Left lung (tissue), 10 donors: Measurements from ENCODE around the gene NSUN4. TPM values are rescaled to one million over a fixed set of nuclear protein-coding genes. Genes with fewer than 3 reads are reported as not detected.
"Not testable (repeated sequence)": the region's sequence is repeated elsewhere in the genome, so short reads cannot be mapped to it uniquely, and the experiment has no call there.

Experiments
- ATAC-seq: fragments of 200-7000 bp; cut with Tn5 transposase; one replicate; pipeline ENCODE4 v1.9.1; 2020; ENCODE audit warnings: moderate library complexity
- DNase-seq, 4 donors: peaks; one replicate each; pipeline ENCODE4 v3.0.0-alpha.2; 2013 to 2020
- H3K27ac ChIP-seq, 2 donors: fragments of 200-600 bp; sonication (generic) in 1 of 2; one replicate each; pipeline versions ENCODE4 v1.5.0 to v1.8.0; 2020 to 2021
- H3K27me3 ChIP-seq, 2 donors: fragments of 200-600 bp; sonication (generic) in 1 of 2; one replicate each; pipeline versions ENCODE4 v1.5.0 to v1.8.0; 2020 to 2021
- H3K36me3 ChIP-seq, 2 donors: fragments of 200-600 bp; sonication (generic) in 1 of 2; one replicate each; pipeline versions ENCODE4 v1.5.0 to v1.8.0; 2020 to 2021
- H3K4me1 ChIP-seq, 2 donors: fragments of 200-600 bp; one replicate each; pipeline ENCODE4 v1.8.0; 2021
- H3K4me3 ChIP-seq, 2 donors: fragments of 200-600 bp; sonication (generic) in 1 of 2; one replicate each; pipeline versions ENCODE4 v1.5.0 to v1.8.0; 2020 to 2021; ENCODE audit warnings: mild to moderate bottlenecking in 1 of 2
- H3K9me3 ChIP-seq, 2 donors: fragments of 200-600 bp; sonication (generic) in 1 of 2; one replicate each; pipeline versions ENCODE4 v1.5.0 to v1.8.0; 2020 to 2021
- CTCF ChIP-seq, 2 donors: fragments of 200-600 bp; sonication (generic) in 1 of 2; IDR thresholded peaks; one replicate each; pipeline versions ENCODE4 v1.5.0 to v1.8.0; 2021; ENCODE audit warnings: antibody characterized with exemption in 2 of 2
- intact Hi-C, 2 donors: fragments of 100-400 bp; cut with DNase I; formaldehyde crosslinking; loops; one replicate each; pipeline versions ENCODE4 v1.11.2 to v1.14.2; 2022
- polyA plus RNA-seq, 6 donors: library from polyadenylated mRNA; unstranded; fragments of 120-200 nt; gene quantifications; one replicate each; pipeline ENCODE4 v1.2.1, GENCODE V29; 2013; ENCODE audit not compliant: insufficient read length in 6 of 6
- total RNA-seq, 2 donors: library from RNA; stranded (reverse); fragmentation: NEBNext Ultra II Directional; extraction: Animal tissue kit (Norgen Biotek cat#: 25700); gene quantifications; one replicate each; pipeline ENCODE4 v1.2.1, GENCODE V29; 2021
- donor health status: DM: no; HTN: yes; CAD: no.
- donor health status: DM: no; HTN: no; CAD: no.

The NSUN4 gene
- total and polyA plus RNA-seq, 8 donors, result 21.8 to 25.8 (median 23.5) TPM

- no peak for ATAC-seq
- no peak for DNase-seq
- no peak for TF ChIP-seq CTCF (IDR thresholded peaks at IDR 0.05)
- Histone ChIP-seq H3K27me3 (no peaks in the 10 kb centered on the region), H3K27ac (no peak overlapping the region), H3K4me3 (no peak overlapping the region), H3K9me3 (no peaks in the 10 kb centered on the region), H3K36me3 (peaks cover 0 to 60% of the 10 kb centered on the region in 2 donors), H3K4me1 (peaks cover 0 to 10% of the 10 kb centered on the region in 2 donors)
- intact Hi-C loops, result no loop called here
Measured at GRCh38 chr1:46367072-46367471, 26.5 kb downstream of the NSUN4 start.

- H3K27ac ChIP-seq, H3K9me3 ChIP-seq, intact Hi-C loops, H3K27me3 ChIP-seq, DNase-seq, H3K4me3 ChIP-seq, ATAC-seq: not testable (repeated sequence)
- Histone ChIP-seq H3K4me1 (peaks cover 0 to 11% of the 10 kb centered on the region in 2 donors), H3K36me3 (peaks cover 0 to 54% of the 10 kb centered on the region in 2 donors)
Measured at GRCh38 chr1:46367701-46368100, 27.1 kb downstream of the NSUN4 start.

GRCh38 chr1:46368791-46369190, 28.2 kb downstream of the NSUN4 start:
- Histone ChIP-seq H3K27me3 (no peaks in the 10 kb centered on the region), H3K36me3 (peaks cover 0 to 43% of the 10 kb centered on the region in 2 donors), H3K4me1 (peaks cover 0 to 21% of the 10 kb centered on the region in 2 donors), H3K9me3 (no peaks in the 10 kb centered on the region), H3K4me3 (no peak overlapping the region), H3K27ac (no peak overlapping the region)
- intact Hi-C loops, result no loop called here
- no peak for ATAC-seq
- DNase-seq, result no peak
- TF ChIP-seq CTCF (IDR thresholded peaks at IDR 0.05), result no peak

- ATAC-seq (peak; percentile 13), DNase-seq (no peak)
- peaks cover 0 to 21% of the 10 kb centered on the region in 2 donors for H3K4me1 ChIP-seq
- H3K36me3 ChIP-seq, result peaks cover 0 to 34% of the 10 kb centered on the region in 2 donors
- H3K9me3 ChIP-seq, result no peaks in the 10 kb centered on the region
- intact Hi-C loops, result no loop called here
- no peak for TF ChIP-seq CTCF (IDR thresholded peaks at IDR 0.05)
- no peaks in the 10 kb centered on the region for H3K27me3 ChIP-seq
- H3K4me3 ChIP-seq, result no peak overlapping the region
- H3K27ac ChIP-seq, result peak overlapping the region in 1 of 2 donors; percentile 33
Measured at GRCh38 chr1:46369542-46370213, 29.1 kb downstream of the NSUN4 start.

GRCh38 chr1:46370214-46370633, 29.6 kb downstream of the NSUN4 start:
- H3K4me3 ChIP-seq, result no peak overlapping the region
- peaks cover 0 to 21% of the 10 kb centered on the region in 2 donors for H3K4me1 ChIP-seq
- H3K36me3 ChIP-seq, result peaks cover 0 to 29% of the 10 kb centered on the region in 2 donors
- ATAC-seq (peak; percentile 44), DNase-seq (no peak)
- H3K9me3 ChIP-seq, result no peaks in the 10 kb centered on the region
- no peak for TF ChIP-seq CTCF (IDR thresholded peaks at IDR 0.05)
- intact Hi-C loops, result no loop called here
- H3K27ac ChIP-seq, result peak overlapping the region in 1 of 2 donors; percentile 33
- no peaks in the 10 kb centered on the region for H3K27me3 ChIP-seq
